ENCODE data around the gene PRKCH. TPM values are rescaled to one million over a fixed set of nuclear protein-coding genes. Genes with fewer than 3 reads are reported as not detected.

The PRKCH gene
- total and polyA plus RNA-seq, 9 of the 15 experiments (the other 6 are each of a cell fraction or from before 2014, with no cell fraction given) = 0.61 to 4.4 (median 4.0) TPM

DNA sequence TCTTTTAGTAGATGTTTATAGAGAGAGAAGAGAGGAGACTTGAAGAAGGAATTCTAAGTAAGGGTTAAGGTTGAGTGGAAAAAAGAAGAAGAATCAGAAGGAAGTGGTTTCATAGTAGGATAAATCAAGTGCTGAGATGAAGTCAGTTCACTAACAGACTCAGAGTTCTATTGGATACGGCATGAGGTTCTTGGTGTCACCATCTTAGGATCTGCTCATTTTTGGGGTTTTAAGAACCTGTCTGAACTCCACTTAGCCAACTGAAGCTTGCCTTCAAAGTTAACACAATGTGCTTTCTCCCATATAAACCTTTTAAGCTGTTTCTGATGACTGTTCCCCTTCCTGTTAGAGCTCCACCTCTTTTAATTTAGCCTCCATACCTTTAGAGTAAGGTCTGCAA, 152.6 kb downstream of the PRKCH start:
- no peaks in the 10 kb centered on the region for H3K9me3 ChIP-seq (replicated peaks; ENCODE audit: control insufficient read depth, insufficient read depth, low read depth, low read length)
- no peaks in the 10 kb centered on the region; a peak in 2 of 5 replicates for H3K27me3 ChIP-seq (ENCODE audit: control insufficient read depth in 2 of 2, insufficient read depth in 2 of 2, low read length in 2 of 2)
- H3K9ac ChIP-seq (ENCODE audit: insufficient read depth in 1 of 2, low read depth in 2 of 2, low read length in 2 of 2) = no peak overlapping the region
- H3K79me2 ChIP-seq (ENCODE audit: control insufficient read depth, insufficient read depth, low read length) = no peaks in the 10 kb centered on the region
- H3K9me1 ChIP-seq (ENCODE audit: control insufficient read depth, insufficient read depth, low read length) = no peaks in the 10 kb centered on the region
- H2AFZ ChIP-seq (ENCODE audit: low read depth, low read length) = no peak overlapping the region
- no peaks in the 10 kb centered on the region for H3K36me3 ChIP-seq (ENCODE audit: control insufficient read depth, insufficient read depth, low read length)
- H3K4me3 ChIP-seq = no peak overlapping the region
- peaks cover 0 to 3% of the 10 kb centered on the region in 2 experiments; a peak in 1 of 5 replicates for H3K4me1 ChIP-seq (replicated peaks in 1 of 2; ENCODE audit: control insufficient read depth in 2 of 2, insufficient read depth in 2 of 2, low read length in 2 of 2)
- no peak for FAIRE-seq
- H3K4me2 ChIP-seq (ENCODE audit: insufficient read depth, low read length) = no peak overlapping the region
- H3K27ac ChIP-seq (ENCODE audit: extremely low read depth, low read depth, low read length) = no peak overlapping the region
- 50% methylated on average over 1 of the region's 1 CpG for WGBS (ENCODE audit: insufficient coverage, low coverage, missing lambda C conversion rate)
- CTCF ChIA-PET (ENCODE audit: low intra/inter-chr PET ratio) = interaction anchor here (1.1 kb wide), 1 partner anchor 257 kb away, joined by 3 read pairs; no protein-coding TSS in a partner anchor
- ATAC-seq = no peak
- H4K20me1 ChIP-seq (replicated peaks; ENCODE audit: control insufficient read depth, insufficient read depth, low read length) = no peaks in the 10 kb centered on the region; the same call in 1 of the 2 replicates
- TF ChIP-seq HNRNPL (IDR thresholded peaks at IDR 0.05; ENCODE audit: low read depth, low read length) (no peak), TGIF2 (CRISPR knock-in tag; IDR thresholded peaks at IDR 0.05) (no peak), ZNF311 (CRISPR knock-in tag; IDR thresholded peaks at IDR 0.05) (no peak), ETV5 (CRISPR knock-in tag; IDR thresholded peaks at IDR 0.05; ENCODE audit: low read depth) (no peak), POLR2B (IDR thresholded peaks at IDR 0.05; ENCODE audit: low read depth, partially characterized antibody) (no peak), SMC3 (conservative IDR thresholded peaks at IDR 0.05; ENCODE audit: insufficient read depth, low read depth, low read length) (no peak), FUS (optimal IDR thresholded peaks at IDR 0.05; ENCODE audit: low read depth, low read length) (no peak), KLF10 (CRISPR knock-in tag; IDR thresholded peaks at IDR 0.05) (no peak), RNF2 (IDR thresholded peaks at IDR 0.05) (no peak), HIVEP1 (CRISPR knock-in tag; IDR thresholded peaks at IDR 0.05) (no peak), NONO (IDR thresholded peaks at IDR 0.05; ENCODE audit: low read depth in 2 of 2, low read length in 1 of 2) (no peak)
- TF ChIP-seq, protein P1, sequence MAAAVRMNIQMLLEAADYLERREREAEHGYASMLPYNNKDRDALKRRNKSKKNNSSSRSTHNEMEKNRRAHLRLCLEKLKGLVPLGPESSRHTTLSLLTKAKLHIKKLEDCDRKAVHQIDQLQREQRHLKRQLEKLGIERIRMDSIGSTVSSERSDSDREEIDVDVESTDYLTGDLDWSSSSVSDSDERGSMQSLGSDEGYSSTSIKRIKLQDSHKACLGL (CRISPR knock-in tag; IDR thresholded peaks at IDR 0.05; ENCODE audit: borderline replicate concordance, poor library complexity, severe bottlenecking) = no peak
- in situ Hi-C loops (cut with MboI) = no loop called here
- no peak for DNase-seq (ENCODE audit: extremely low read depth in 1 of 4, low spot score in 3 of 4)
- intact Hi-C loops (cut with micrococcal nuclease) = no loop called here
- POLR2A ChIA-PET = no interaction called here
- BruUV-seq (replicated peaks) = no TSS peak
